Lower leg skin (tissue), 4 donors: ENCODE data around the gene KRT5. TPM values are rescaled to one million over a fixed set of nuclear protein-coding genes. Genes with fewer than 3 reads are reported as not detected.

ENCODE experiments used
- DNase-seq, 2 donors: peaks; one replicate each; pipeline ENCODE4 v3.0.0-alpha.2; 2019; ENCODE audit warnings: low spot score in 2 of 2
- H3K4me3 ChIP-seq: fragments of 200-600 bp; sonication (generic); 2 replicates; pipeline ENCODE4 v1.5.1; 2017; ENCODE audit warnings: mild to moderate bottlenecking, low read depth; ENCODE audit not compliant: poor library complexity, severe bottlenecking
- POLR2A ChIP-seq, 2 donors: fragments of 450-650 bp; IDR thresholded peaks; one replicate each; pipeline ENCODE4 v1.6.1; 2016 to 2017; ENCODE audit warnings: antibody characterized with exemption in 2 of 2, mild to moderate bottlenecking in 1 of 2, moderate library complexity in 1 of 2
- WGBS, 2 donors: methylation state at CpG; one replicate each; pipeline ENCODE4 v1.1.5; 2018; 5-methylcytosine and 5-hydroxymethylcytosine counted together
- intact Hi-C: fragments of 100-400 bp; cut with DNase I; formaldehyde crosslinking; loops from one replicate; pipeline ENCODE4 v1.15.0; 2023; ENCODE audit warnings: low total_unique reads
- total RNA-seq, 4 donors: library from RNA; depleted of rRNA; stranded (reverse); fragments of >200 nt; gene quantifications; one replicate each; pipeline ENCODE4 v1.1.0, GENCODE V29; 2016
- TF ChIP-seq, protein P1 (sequence below), 3 donors: fragments of 450-650 bp; IDR thresholded peaks; one replicate each; pipeline ENCODE4 v1.5.1; 2016; ENCODE audit warnings: antibody characterized with exemption in 3 of 3, mild to moderate bottlenecking in 3 of 3, moderate library complexity in 2 of 3

The KRT5 gene
- total RNA-seq, 4 donors from 2014 or later, result 2,541 to 6,567 (median 4,278) TPM

DNA sequence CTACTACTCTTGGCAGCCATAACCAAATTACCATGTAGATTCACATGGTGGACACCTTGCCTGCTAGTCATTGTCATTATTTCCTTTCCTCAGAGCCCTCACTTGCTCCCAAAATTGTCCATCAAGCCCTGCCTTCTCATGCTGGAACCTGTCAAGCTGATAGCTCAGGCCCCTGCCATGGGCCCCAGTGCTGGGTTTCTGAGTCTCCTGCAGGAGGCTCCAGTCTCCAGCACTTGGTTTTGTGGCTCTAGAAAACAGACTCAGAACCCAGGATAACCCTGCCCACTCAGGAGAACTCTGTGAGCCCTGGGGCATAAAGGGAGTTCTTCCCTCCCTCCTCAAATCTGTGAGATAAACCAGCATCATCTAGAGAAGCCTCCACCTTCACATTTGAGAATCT is 22.0 kb upstream of the KRT5 start:
- intact Hi-C loops, result no loop called here
- no peak overlapping the region for H3K4me3 ChIP-seq
- TF ChIP-seq, protein P1, sequence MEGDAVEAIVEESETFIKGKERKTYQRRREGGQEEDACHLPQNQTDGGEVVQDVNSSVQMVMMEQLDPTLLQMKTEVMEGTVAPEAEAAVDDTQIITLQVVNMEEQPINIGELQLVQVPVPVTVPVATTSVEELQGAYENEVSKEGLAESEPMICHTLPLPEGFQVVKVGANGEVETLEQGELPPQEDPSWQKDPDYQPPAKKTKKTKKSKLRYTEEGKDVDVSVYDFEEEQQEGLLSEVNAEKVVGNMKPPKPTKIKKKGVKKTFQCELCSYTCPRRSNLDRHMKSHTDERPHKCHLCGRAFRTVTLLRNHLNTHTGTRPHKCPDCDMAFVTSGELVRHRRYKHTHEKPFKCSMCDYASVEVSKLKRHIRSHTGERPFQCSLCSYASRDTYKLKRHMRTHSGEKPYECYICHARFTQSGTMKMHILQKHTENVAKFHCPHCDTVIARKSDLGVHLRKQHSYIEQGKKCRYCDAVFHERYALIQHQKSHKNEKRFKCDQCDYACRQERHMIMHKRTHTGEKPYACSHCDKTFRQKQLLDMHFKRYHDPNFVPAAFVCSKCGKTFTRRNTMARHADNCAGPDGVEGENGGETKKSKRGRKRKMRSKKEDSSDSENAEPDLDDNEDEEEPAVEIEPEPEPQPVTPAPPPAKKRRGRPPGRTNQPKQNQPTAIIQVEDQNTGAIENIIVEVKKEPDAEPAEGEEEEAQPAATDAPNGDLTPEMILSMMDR (IDR thresholded peaks at IDR 0.05), result no peak
- TF ChIP-seq POLR2A (IDR thresholded peaks at IDR 0.05), result no peak
- no peak for DNase-seq

- intact Hi-C loops, result no loop called here
- no peak for DNase-seq
- TF ChIP-seq POLR2A (IDR thresholded peaks at IDR 0.05), result no peak
- TF ChIP-seq, protein P1 (IDR thresholded peaks at IDR 0.05), result no peak
- H3K4me3 ChIP-seq, result no peak overlapping the region
- whole genome bisulfite sequencing, 2 donors, result 87 to 94% methylated on average over 5 of the region's 5 CpGs
Measured at GRCh38 chr12:52541709-52542108, 21.5 kb upstream of the KRT5 start.

DNA sequence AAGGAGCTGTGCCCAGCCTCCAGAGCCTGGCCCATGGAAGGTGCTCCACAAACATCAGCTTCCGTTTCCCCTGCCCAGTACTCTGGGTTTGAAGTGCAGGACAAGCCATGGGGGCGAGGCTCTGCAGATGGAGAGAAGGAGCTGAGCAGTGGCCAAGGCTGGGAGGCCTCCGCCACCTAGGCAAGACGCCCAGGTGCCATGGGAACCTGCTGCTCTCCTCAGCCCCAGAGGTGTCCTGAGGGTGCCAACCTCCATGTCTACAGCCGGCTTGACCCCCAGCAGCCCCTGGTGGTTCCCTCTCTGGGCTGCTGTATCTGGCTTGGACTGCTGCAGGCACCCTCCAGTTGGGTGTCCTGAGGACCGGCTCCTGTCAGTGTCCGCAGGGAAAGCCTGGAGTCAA is 20.3 kb upstream of the KRT5 start:
- WGBS, 2 donors, result 83 to 84% methylated on average over 7 of the region's 7 CpGs
- TF ChIP-seq, protein P1 (IDR thresholded peaks at IDR 0.05), result no peak
- TF ChIP-seq POLR2A (IDR thresholded peaks at IDR 0.05), result no peak
- intact Hi-C loops, result no loop called here
- no peak for DNase-seq
- H3K4me3 ChIP-seq, result no peak overlapping the region

- H3K4me3 ChIP-seq, result no peak overlapping the region
- no peak for DNase-seq
- intact Hi-C loops, result no loop called here
- TF ChIP-seq, protein P1 (IDR thresholded peaks at IDR 0.05), result no peak
- TF ChIP-seq POLR2A (IDR thresholded peaks at IDR 0.05), result no peak
- WGBS, 2 donors, result 86 to 90% methylated on average over 3 of the region's 3 CpGs
Measured at GRCh38 chr12:52539821-52540173, 19.6 kb upstream of the KRT5 start.

- TF ChIP-seq, protein P1 (IDR thresholded peaks at IDR 0.05), result no peak
- TF ChIP-seq POLR2A (IDR thresholded peaks at IDR 0.05), result no peak
- H3K4me3 ChIP-seq, result no peak overlapping the region
- WGBS, 2 donors, result 50 to 53% methylated on average over 5 of the region's 5 CpGs
- DNase-seq, result no peak
- intact Hi-C loops, result no loop called here
Measured at GRCh38 chr12:52539083-52539820, 19.1 kb upstream of the KRT5 start.

- H3K4me3 ChIP-seq, result no peak overlapping the region
- no peak for DNase-seq
- intact Hi-C loops, result no loop called here
- 51 to 57% methylated on average over 3 of the region's 3 CpGs for WGBS, 2 donors
- TF ChIP-seq POLR2A (IDR thresholded peaks at IDR 0.05), result no peak
- TF ChIP-seq, protein P1 (IDR thresholded peaks at IDR 0.05), result no peak
Measured at GRCh38 chr12:52537101-52537500, 16.9 kb upstream of the KRT5 start.
